Head of caudate nucleus (tissue), 42 donors: ENCODE measurements around the gene UBE2D4.

Experiments
- DNase-seq, 42 donors: peaks; one replicate each; pipeline versions ENCODE4 v3.0.0 to v3.0.0-alpha.2; 2020 to 2021; ENCODE audit warnings: mixed read lengths in 7 of 42
- intact Hi-C: fragments of 100-400 bp; cut with DNase I; formaldehyde crosslinking; loops from one replicate; pipeline ENCODE4 v1.15.0; 2022

UBE2D4 gene

DNA sequence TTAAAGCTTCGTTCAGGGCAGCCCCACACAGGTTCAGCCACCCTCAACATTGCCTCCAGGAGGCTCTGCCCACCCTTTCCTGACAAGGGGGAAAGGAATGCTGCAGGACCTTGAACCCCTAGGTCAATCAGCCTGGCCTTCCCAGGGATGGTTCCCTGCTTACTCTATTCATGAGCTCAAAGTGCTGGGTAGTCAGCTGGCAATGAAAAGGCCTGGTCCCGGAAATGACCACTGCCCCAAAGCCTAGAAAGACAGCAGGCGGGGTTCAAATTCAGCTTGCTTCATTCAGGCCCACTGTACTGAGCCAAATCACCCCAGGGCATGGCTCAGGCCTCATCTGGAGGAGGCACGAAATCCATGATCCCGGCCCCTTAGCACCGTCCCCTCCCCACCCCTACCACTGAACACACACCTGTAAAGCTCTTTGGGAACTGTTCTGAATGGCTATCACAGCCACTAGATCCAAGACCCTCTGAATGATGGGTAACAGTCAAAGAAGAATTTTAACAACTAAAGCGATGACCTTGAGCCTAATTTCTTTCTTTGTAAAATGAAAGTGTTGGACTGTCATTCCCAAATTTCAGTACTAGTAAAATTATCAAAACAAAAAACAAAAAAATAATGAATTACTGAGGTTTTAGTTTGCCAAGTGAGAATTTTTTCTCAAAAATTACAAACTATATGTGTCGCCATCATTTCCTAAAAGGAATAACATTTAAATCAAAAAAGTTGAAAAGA is 20.9 kb upstream of the UBE2D4 start:
- intact Hi-C loops, result no loop called here
- peak in 7 of 42 donors; percentile 17 to 66 (median 40) for DNase-seq

DNA sequence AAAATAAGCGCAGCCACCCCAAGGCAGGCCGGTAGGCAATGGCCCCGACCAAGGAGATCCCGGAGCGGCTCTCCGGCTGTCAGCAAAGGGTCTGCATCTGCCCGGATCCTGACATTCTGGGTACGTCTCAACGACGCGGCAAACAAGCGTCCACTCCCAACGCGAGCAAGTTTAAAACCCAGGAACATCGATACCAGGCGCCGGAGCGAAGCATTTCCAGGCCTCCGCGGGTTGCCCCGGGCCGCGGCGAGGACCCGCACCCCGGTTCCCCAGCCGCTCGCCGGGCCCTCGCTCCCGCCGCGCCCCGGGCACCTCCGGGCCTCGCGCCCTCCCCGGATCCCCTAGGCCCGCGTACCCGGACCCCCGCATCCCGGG is 20.3 kb upstream of the UBE2D4 start:
- intact Hi-C loops, result no loop called here
- peak in 40 of 42 donors; percentile 19 to 67 (median 41) for DNase-seq

DNA sequence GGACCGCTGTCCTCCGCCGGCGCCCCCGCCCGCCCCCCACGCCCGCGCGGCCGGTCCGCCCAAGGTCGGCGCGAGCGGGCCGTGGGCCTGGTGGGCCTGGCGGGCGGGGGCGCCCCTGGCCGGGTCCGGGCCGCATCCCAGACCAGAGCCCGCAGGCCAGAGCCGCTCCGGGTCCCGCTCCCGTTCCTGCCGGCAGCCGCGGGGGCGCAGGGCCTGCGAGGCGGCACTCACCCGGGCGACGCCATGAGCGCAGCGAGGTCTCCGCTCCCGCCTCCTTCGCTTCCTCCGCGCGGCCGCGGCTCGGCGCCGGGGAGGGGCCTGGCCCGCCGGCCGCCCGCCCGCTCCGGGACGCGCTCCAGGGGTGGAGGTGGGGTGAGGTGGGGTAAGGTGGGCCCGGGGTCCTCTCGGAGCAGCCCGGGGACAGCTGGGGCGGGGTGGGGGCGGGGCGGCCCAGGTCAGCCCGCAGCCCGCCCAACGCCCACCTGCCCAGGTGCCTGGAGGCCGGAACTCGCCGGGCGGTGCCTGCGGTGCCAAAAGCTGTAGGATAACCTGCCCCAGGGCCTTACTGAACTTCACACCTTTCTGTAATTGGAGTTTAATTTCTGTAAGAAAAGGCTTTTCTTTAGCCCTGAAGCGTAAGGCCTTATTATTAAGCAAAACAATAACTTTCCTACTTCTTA is 19.8 kb upstream of the UBE2D4 start, which contains the start of gene URGCP:
TSS of gene URGCP (minus strand) at position 266 of the 680 bp plus-strand sequence. CDS start at position 245, 21 bp downstream.
- intact Hi-C loops, result no loop called here
- DNase-seq, result peak in 40 of 42 donors; percentile 24 to 78 (median 58)

DNA sequence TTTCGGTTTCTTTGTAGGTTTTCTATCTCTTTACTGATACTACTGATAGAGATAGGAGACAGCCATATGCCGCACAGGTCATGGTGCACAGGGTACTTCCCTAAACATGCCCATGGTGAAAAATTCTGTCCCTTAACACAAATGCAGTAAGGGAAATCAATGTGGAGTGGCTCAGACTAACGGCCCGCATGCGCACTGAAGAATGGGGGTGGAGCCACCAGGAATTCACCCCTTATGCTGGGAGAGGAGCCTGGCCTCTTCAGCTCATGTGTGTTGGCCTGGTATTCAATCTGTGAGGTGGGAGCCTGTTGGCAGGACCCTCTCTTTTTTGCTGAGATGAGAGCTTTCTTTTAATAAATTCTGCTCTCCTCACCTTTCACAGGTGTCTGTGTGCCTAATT is 11.4 kb upstream of the UBE2D4 start:
- no peak for DNase-seq
- intact Hi-C loops, result no loop called here

- no peak for DNase-seq
- intact Hi-C loops, result no loop called here
These were observed 10.3 kb upstream of the UBE2D4 start for GRCh38 chr7:43915907-43916306.

DNA sequence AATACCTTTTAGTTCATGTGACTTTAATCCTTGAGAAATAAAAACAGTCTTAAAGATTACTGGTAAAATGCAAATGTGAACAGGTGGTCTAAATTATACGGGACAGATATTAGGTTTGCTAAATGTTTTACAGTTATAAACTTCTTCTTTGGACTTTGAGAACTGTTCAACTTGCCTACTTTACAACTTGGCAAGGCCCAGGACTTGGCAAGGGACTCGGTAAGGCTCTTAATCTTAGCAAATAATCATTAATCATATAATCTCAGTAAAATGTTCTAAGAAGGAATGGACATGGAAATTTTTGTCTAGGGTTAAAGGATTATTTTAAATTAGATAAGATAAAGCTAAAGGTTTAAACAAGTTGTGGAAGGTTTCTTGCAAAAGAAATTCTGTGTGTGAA is 4.8 kb upstream of the UBE2D4 start:
- DNase-seq, result no peak
- intact Hi-C loops, result no loop called here

- DNase-seq, result no peak
- intact Hi-C loops, result no loop called here
These were observed 3.5 kb upstream of the UBE2D4 start for GRCh38 chr7:43922726-43923125.

DNA sequence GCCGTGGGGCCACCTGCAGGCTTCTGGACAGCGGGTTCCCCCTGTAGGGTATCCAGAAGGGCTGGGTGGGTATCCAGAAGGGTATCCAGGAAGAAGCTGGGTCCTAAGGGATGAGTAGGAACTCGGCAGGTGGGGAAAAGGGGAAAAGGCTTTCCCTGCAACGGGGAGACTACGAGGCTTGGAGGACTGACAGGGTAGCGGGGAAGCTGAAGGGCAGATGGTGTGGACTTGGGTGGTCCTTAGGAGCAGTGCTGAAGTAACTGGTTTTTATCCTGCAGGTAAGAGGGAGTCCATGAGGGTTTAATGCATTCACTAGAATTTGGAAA is 525 bp downstream of the UBE2D4 start:
- DNase-seq, result no peak
- intact Hi-C loops, result no loop called here

DNA sequence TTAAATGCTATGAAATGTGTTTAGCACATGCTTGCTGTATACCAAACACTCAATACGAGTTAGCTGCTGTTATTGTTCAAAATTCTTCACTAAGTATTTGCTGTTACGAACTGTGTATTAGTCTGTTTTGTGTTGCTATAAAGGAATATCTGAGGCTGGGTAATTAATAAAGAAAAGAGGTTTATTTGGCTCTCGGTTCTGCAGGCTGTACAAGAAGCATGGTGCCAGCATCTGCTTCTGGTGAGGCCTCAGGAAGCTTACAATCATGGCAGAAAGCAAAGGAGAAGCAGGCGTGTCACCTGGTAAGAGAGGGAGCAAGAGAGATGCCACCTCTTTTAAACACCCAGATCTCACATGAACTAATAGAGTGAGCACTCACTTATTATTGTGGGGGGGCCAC is 1.6 kb downstream of the UBE2D4 start:
- intact Hi-C loops, result no loop called here
- DNase-seq, result no peak

DNA sequence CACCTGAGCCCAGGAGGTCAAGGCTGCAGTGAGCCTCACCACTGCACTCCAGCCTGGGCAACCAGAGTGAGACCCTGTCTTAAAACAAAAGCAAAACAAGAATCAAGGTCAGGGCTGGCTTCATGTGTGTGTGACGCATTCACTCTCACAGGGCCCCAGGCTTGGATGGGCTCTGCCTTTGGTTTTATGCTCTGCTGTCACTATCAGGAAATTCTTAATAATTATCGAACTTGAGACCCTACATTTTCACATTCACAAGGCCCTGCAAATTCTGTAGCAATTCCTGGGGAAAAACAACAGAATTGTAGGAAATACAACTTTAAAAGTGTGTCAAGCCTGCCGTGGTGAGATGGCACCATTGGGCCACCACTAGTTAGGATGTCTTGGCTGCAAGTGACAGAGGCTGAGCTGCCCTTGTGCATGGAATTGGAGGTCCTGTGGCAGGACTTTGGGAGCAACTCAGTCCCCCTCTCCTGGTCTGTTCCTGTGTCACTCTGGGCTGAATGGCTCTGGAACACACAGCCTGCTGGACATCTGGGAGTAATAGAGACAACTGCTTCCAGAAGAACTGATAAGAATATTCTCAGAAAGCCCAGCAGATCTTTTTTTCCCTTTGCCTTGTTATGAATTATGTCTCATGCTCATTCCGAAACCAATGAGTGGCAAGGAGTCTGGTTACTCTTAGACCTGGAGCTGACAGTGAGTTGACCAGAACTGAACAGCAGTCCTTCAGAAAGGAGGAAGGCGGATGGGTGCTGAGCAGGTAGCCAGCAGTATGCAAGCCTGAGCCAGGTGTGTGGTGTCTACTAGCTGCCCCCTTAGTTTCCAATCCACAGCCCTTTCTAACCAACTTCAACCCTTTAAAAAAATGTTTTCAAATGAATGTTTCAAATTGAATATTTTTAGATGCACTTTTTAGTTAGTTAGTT is 3.6 kb downstream of the UBE2D4 start:
- no peak for DNase-seq
- intact Hi-C loops, result no loop called here

- DNase-seq, result no peak
- intact Hi-C loops, result no loop called here
These were observed 5.1 kb downstream of the UBE2D4 start for GRCh38 chr7:43931346-43931745.

DNA sequence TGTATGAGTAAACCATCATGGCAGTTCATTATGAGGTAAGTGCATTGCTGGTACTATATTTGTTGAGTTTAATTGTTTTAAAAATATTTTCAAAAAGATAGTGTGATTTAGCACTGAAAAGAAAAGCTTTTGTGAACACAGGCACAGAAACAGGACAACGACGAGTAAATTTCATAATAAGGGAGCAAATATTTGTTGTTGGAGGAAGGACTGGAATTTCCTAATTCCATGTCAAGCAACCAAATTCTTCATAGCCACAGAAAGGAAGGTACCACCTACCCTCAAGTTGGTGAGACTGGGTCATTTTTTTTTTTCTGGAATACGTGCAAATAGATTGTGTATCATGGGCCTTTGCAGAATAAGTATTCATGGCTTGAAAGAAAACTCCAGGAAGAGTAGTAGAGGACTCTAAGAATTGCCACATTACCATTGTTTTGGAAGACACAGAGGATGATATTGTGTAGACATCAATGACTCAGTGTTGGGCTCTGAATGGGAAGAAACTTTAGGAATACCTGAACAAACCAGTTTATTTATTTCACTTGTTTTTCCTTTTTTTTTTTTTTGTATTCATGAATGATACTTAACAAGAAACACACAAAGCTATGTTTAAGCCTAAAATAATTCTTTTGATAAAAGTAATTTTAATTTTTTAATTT is 7.8 kb downstream of the UBE2D4 start:
- intact Hi-C loops, result no loop called here
- DNase-seq, result no peak

DNA sequence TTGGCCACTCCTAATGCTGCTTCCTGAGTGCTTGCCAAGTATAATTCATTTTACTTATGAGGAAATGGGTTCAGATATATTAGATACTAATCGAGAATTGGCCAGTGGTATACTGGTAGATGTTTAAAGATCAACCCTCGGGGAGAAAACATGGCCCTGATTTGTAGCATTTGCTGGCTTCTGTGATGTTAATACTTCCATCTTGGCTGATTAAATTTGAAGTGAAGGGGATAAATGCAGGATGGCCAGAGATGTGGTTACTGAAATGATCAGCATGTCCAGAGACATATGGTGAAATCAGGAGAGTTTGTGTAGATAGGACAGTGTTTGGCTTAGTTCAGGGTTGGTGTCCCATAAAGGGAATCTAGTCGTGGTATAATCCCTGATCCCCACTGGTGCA is 11.2 kb downstream of the UBE2D4 start:
- DNase-seq, result no peak
- intact Hi-C loops, result no loop called here

- intact Hi-C loops, result no loop called here
- no peak for DNase-seq
These were observed 12.8 kb downstream of the UBE2D4 start for GRCh38 chr7:43938892-43939482.

GRCh38 chr7:43942250-43942649 is 16.0 kb downstream of the UBE2D4 start:
- intact Hi-C loops, result no loop called here
- DNase-seq, result no peak

- intact Hi-C loops, result no loop called here
- no peak for DNase-seq
These were observed 16.8 kb downstream of the UBE2D4 start for GRCh38 chr7:43942997-43943396.

- intact Hi-C loops, result no loop called here
- no peak for DNase-seq
These were observed 17.4 kb downstream of the UBE2D4 start for GRCh38 chr7:43943417-43944187.

GRCh38 chr7:43944286-43944685 is 18.1 kb downstream of the UBE2D4 start:
- intact Hi-C loops, result no loop called here
- DNase-seq, result no peak
